HG03442 (cell line): Measurements from ENCODE around the gene TBX5.

Source experiments
- ATAC-seq: cut with Tn5 transposase; IDR thresholded peaks from one replicate; pipeline ENCODE4 v1.9.1; 2021; ENCODE audit warnings: mild to moderate bottlenecking, moderate library complexity; ENCODE audit not compliant: unreplicated experiment

The TBX5 gene

GRCh38 chr12:114334395-114334794 lies 71.5 kb downstream of the TBX5 start:
- no peak for ATAC-seq

DNA sequence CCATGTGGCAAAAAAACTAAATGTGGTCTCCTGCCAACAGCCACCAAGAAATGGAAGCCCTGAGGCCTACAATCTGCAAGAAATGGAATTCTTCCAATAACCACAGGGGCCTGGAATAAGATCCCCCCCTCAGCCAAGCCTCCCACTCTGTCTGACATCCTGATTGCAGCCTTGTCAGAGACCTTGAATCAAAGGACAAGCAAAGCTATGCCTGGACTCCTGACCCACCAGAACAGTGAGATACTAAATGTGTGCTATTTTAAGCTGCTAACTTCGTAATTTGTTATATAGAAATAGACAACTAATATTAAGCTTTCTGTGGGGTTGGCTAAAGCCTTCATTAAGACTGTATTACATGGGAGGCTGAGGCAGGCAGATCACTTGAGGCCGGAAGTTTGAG lies 77.7 kb downstream of the TBX5 start:
- ATAC-seq = no peak

- no peak for ATAC-seq
These were observed 78.2 kb downstream of the TBX5 start for GRCh38 chr12:114327765-114328164.

GRCh38 chr12:114321524-114321923 lies 84.4 kb downstream of the TBX5 start:
- no peak for ATAC-seq

DNA sequence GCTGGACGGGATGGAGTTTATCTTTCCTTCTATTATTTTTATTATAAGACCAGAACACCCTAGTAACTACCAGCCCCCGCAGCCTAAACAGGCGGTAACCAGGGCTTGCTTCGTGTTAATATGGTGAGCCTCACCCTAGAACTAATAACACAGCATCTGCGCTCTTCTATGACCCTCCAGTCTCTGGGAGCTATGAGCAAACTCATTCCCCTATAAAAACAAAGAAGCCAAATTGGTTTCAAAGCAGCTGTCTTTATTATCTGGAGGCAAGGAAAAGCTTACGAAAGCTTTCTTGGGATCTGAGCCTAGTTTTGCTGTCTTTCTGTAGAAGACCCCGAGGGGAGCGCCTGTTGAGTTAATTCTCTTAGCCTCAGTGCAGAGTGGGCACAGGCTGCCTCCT lies 85.0 kb downstream of the TBX5 start:
- no peak for ATAC-seq

- no peak for ATAC-seq
These were observed 85.8 kb downstream of the TBX5 start for GRCh38 chr12:114320101-114320500.

DNA sequence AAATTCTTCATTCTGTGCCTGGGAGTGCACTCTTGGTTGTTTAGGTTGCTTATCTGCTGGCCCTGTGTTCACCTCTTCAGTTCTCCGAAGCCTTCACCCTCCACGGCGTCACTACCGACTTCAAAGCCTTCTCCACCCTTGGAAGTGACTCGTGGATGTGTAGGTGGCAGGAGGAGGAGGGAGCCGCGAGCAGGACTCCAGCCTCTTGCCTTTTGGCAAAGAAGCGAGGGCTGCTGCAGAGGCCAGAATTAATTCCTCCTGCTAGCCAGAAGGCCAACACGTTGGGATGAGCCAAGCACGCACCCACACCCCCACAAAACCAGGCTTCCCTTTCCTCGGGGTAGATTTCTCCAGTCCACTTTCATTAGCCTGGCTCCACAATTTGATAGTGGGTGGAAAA lies 86.5 kb downstream of the TBX5 start:
- no peak for ATAC-seq

GRCh38 chr12:114318984-114319383 lies 87.0 kb downstream of the TBX5 start:
- no peak for ATAC-seq

DNA sequence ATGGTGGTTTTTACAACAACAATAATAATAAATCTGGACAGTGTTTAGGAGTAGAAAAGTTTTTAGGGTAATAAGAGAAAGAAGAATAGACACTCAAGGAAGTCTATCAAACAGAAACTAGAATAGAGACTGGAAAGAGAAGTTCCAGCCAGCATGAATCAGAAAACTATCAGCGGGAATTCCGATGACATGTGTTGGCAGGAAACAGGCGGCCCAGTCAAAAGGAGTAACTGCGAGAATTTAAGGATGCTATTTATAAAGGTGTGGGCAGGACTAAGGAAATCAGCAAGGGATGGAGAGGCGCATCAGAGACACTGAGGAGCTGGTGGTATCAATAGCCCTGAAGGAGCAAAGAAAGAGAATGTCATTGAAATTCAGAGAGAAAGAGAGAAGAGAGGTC lies 89.9 kb downstream of the TBX5 start:
- ATAC-seq = no peak

GRCh38 chr12:114314974-114315720 lies 90.8 kb downstream of the TBX5 start:
- ATAC-seq = no peak

GRCh38 chr12:114314403-114314802 lies 91.5 kb downstream of the TBX5 start:
- ATAC-seq = no peak

DNA sequence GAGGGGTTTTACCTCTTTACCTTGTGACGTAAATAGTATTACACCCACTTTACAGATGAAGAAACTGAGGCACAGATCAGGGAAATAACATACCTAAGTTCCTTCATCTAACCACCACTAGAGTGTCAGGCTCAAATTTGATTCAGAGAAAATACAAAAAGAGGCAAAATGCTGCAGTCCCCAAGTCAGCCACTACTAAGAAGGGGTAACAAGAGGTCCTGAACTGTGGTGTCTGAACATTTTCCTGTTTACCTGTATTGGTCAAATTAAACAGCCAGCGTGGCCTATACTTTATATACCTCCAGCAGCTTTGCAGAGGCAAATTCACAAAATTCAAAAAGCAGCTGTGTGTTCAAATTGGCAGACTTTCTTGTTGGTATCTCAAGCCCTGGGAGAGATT lies 92.0 kb downstream of the TBX5 start:
- ATAC-seq = no peak

DNA sequence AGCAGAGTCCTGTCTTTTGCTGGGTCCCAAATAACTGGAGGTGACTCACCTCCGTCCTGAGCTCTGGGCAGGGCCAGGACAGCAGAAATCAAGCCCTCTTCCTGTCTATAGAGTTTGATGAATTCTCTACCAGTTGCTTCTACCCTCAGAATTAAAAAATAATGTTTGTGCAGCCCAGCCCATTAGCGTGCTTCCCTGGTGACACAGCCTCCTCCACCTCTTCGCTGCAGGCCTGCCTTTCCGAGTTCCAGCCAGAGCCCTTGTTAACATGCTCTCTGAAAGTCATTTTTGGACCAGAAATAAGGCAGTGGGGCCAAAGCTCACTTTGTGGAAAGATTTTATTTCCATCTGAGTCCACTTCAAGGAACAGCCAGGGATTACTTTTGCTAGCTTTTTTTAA lies 94.0 kb downstream of the TBX5 start:
- no peak for ATAC-seq

- ATAC-seq = no peak
These were observed 99.3 kb downstream of the TBX5 start for GRCh38 chr12:114306646-114307045.

DNA sequence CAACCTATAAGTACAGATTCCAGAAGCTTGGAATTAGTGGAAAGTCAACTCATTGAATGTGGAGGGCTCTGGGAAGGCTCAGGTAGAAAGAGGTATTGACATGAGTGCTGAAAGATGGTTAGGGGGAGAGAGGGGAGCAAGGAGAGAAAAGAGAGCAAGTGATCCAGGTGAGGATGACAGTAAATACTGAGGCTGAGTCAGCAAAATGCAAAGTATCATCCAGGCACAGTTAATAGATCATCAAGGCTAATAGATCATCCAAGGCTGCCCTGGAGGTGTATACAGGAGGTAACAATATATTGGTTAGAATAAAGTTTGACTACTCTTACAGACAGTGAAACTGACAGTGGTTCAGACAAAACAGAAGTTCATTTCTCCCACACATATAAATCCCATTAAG lies 100.5 kb downstream of the TBX5 start:
- ATAC-seq = no peak
